ENCODE results near the gene KRTAP10-10. TPM values are rescaled to one million over a fixed set of nuclear protein-coding genes. Genes with fewer than 3 reads are reported as not detected.
A peak's percentile ranks its signal among the peaks of the same experiment; 100 is the strongest.

KRTAP10-10 gene
- total RNA-seq, 1 donor from 2014 or later: not detected

DNA sequence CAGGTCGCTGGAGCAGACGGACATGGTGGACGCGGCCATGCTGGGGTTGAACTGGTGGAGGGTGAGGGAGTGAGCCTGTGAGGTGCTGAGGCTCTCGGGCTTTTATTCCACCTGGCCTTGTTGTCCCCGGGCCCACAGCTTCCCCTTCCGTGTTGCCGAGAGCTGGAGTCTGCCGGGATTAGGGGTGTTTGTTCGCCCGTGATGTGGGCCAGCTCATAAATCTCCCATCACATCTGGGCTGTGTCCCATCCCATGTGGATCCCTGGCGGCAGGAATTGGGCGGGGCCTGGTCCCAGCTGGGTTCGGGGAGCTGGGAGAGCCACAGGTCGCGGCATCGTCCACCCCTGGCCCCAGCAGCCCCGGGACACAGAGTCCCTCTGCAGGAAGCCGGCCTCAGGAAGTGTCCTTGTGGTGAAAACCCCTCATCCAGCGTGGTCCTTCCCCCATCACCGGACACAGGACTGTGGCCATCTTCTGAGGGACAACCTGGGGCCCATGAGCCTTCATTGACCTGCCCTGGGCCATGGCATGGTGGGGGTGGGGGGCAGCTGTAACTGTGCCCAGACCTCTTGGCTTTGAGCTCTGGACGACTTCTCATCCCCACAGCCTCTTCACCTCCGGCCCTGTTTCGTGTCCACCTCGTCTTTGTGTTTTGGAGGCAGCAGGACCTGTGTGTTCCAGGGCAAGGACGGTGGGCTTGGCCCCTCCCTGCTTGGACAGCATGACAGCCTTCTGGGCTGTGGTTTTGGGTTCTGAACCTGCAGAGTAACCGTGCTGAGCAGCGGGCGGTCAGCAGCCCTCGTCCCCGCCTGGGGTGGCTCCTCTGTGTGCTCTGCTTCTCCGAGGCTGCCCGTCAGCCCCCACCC, 44.5 kb upstream of the KRTAP10-10 start, which contains the start of gene KRTAP10-6:
KRTAP10-6 (minus strand) TSS at position 60 of the 866 bp plus-strand sequence; CDS start at position 39, 21 bp downstream.
- FAIRE-seq: no peak
- TF ChIP-seq CTCF (IDR thresholded peaks at IDR 0.05; ENCODE audit: insufficient read depth, low read length, severe bottlenecking): no peak
- Histone ChIP-seq H3K27me3 (ENCODE audit: control insufficient read depth, insufficient read depth, low read length) (no peaks in the 10 kb centered on the region), H3K36me3 (ENCODE audit: control insufficient read depth, insufficient read depth, low read length) (no peaks in the 10 kb centered on the region), H3K4me3 (ENCODE audit: low read depth, low read length) (no peak within 1 kb of the TSS)
- DNase-seq (ENCODE audit: low read depth): no peak

DNA sequence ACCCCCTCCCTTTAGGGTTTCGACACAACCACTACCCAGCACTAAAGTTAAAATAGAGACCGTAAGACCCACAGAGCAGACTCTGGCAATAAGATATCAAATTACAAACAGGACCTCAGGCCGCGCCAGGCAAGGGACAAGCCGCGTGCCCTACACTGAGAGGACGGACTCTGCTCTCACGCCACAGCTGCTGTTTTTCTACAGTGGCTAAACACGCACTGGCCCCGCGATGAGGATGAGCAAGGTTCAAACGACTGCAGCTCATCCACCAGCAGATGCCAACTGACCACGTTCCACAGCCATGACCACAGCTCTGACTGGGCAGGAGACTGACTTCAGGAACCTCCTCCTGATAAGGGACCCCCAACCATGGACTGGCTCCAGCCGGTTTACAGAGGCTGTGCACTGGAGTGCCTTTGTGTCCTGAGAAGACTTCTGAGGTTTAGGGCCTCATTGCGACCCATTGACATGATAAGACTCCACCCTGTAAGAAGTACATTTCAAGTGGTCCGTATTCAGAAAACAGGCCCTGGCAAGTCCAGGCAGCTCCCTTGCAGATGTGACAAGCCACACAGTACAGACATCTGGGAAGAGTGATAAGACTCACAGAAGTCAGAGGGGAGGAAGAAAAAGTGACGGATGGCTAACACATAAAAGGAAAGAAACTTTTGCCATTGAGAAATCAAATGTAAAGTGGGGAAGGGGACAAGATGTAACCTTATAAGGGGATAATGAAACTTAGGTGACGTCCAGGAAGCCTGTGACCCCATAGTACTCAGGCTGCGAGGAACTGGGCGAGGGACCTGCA, 43.4 kb upstream of the KRTAP10-10 start:
- H3K4me3 ChIP-seq (ENCODE audit: low read depth, low read length): no peak overlapping the region
- H3K27me3 ChIP-seq (ENCODE audit: control insufficient read depth, insufficient read depth, low read length): no peaks in the 10 kb centered on the region
- peak; percentile 9 for DNase-seq (ENCODE audit: low read depth)
- TF ChIP-seq CTCF (IDR thresholded peaks at IDR 0.05; ENCODE audit: insufficient read depth, low read length, severe bottlenecking): no peak
- no peaks in the 10 kb centered on the region for H3K36me3 ChIP-seq (ENCODE audit: control insufficient read depth, insufficient read depth, low read length)
- FAIRE-seq: no peak

- H3K4me3 ChIP-seq (ENCODE audit: low read depth, low read length): no peak overlapping the region
- DNase-seq (ENCODE audit: low read depth): no peak
- no peaks in the 10 kb centered on the region for H3K36me3 ChIP-seq (ENCODE audit: control insufficient read depth, insufficient read depth, low read length)
- FAIRE-seq: no peak
- TF ChIP-seq CTCF (IDR thresholded peaks at IDR 0.05; ENCODE audit: insufficient read depth, low read length, severe bottlenecking): no peak
- no peaks in the 10 kb centered on the region for H3K27me3 ChIP-seq (ENCODE audit: control insufficient read depth, insufficient read depth, low read length)
Measured at GRCh38 chr21:44594406-44594916, 42.7 kb upstream of the KRTAP10-10 start.

DNA sequence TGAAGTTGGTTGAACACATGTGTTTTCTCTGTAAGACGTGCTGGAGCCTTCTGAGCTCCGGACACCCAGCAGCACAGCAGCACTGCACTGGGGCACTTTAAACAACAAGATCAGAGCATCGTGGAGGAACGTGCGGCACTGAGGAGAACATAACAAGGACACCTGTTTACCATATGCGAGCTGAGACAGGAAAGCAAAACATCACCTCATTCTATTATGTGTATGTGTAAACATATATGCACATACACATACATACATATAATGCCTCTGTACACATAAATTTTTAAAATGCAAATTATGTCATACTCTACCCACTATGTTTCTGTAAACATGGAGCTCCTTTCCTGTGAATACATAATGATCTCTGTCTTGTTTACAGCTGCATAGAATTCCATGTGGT, 41.6 kb upstream of the KRTAP10-10 start:
- no peak for DNase-seq (ENCODE audit: low read depth)
- H3K27me3 ChIP-seq (ENCODE audit: control insufficient read depth, insufficient read depth, low read length): no peaks in the 10 kb centered on the region

More for the DNA sequence above, 41.6 kb upstream of the KRTAP10-10 start:
- Histone ChIP-seq H3K4me3 (ENCODE audit: low read depth, low read length) (no peak overlapping the region), H3K36me3 (ENCODE audit: control insufficient read depth, insufficient read depth, low read length) (no peaks in the 10 kb centered on the region)
- TF ChIP-seq CTCF (IDR thresholded peaks at IDR 0.05; ENCODE audit: insufficient read depth, low read length, severe bottlenecking): no peak
- FAIRE-seq: no peak

Measured in bronchial epithelial cell (primary cell).